SIG-M5 (cell line): ENCODE measurements around the gene VWCE.

Experiments used
- DNase-seq: peaks from one replicate; lab custom pipeline; 2025; lab: John Stamatoyannopoulos, UW

The VWCE gene

GRCh38 chr11:61280883-61281580, 14.1 kb downstream of the VWCE start:
- no peak for DNase-seq

- DNase-seq = no peak
These were observed 15.0 kb downstream of the VWCE start for GRCh38 chr11:61279934-61280659.

- DNase-seq = no peak
These were observed 17.1 kb downstream of the VWCE start for GRCh38 chr11:61278001-61278470.

GRCh38 chr11:61277186-61278000, 17.7 kb downstream of the VWCE start:
- no peak for DNase-seq

- no peak for DNase-seq
These were observed 19.9 kb downstream of the VWCE start for GRCh38 chr11:61275191-61275590.

GRCh38 chr11:61274084-61274483, 21.0 kb downstream of the VWCE start:
- DNase-seq = no peak

- DNase-seq = no peak
These were observed 21.7 kb downstream of the VWCE start for GRCh38 chr11:61273178-61274078.

GRCh38 chr11:61272731-61273130, 22.4 kb downstream of the VWCE start:
- no peak for DNase-seq

GRCh38 chr11:61270354-61271076, 24.6 kb downstream of the VWCE start:
- no peak for DNase-seq

GRCh38 chr11:61268588-61269250, 26.4 kb downstream of the VWCE start:
- no peak for DNase-seq

GRCh38 chr11:61267437-61267841, 27.7 kb downstream of the VWCE start:
- DNase-seq = no peak

- no peak for DNase-seq
These were observed 28.5 kb downstream of the VWCE start for GRCh38 chr11:61266602-61267001.

- no peak for DNase-seq
These were observed 29.8 kb downstream of the VWCE start for GRCh38 chr11:61265357-61265756.

- DNase-seq = no peak
These were observed 30.3 kb downstream of the VWCE start for GRCh38 chr11:61264795-61265194.

- no peak for DNase-seq
These were observed 30.7 kb downstream of the VWCE start for GRCh38 chr11:61264371-61264770.

- no peak for DNase-seq
These were observed 35.8 kb downstream of the VWCE start for GRCh38 chr11:61259363-61259762.

GRCh38 chr11:61258546-61258945, 36.6 kb downstream of the VWCE start:
- DNase-seq = no peak

GRCh38 chr11:61256710-61257482, 38.2 kb downstream of the VWCE start:
- DNase-seq = no peak

GRCh38 chr11:61254403-61255025, 40.6 kb downstream of the VWCE start:
- no peak for DNase-seq
